GM12878 (cell line): ENCODE results near the gene RAP1A. TPM values are rescaled to one million over a fixed set of nuclear protein-coding genes. Genes with fewer than 3 reads are reported as not detected.

Source experiments
- ATAC-seq: fragments of 200-7000 bp; cut with Tn5 transposase; 3 replicates; pipeline ENCODE4 v1.9.1; 2020; ENCODE audit warnings: mild to moderate bottlenecking, moderate library complexity
- BruUV-seq: library from RNA; stranded (reverse); fragments of 400-500 nt; replicated peaks from 2 replicates; lab custom pipeline; 2021; lab: Mats Ljungman, UMichigan
- CTCF ChIA-PET: fragments of 300-600 bp; sonication (Branson Sonifier 250); formaldehyde crosslinking; extraction: SDS; loops from one replicate; lab custom pipeline; 2021; ENCODE audit warnings: inconsistent platforms; lab: Yijun Ruan, JAX
- POLR2A ChIA-PET: fragments of 350-600 bp; formaldehyde crosslinking; extraction: SDS; loops from one replicate; lab custom pipeline; 2021; ENCODE audit warnings: inconsistent platforms; lab: Charles Lee
- RAD21 ChIA-PET: fragments of 300-600 bp; sonication (Branson Sonifier 250); formaldehyde crosslinking; loops from one replicate; lab custom pipeline; 2023; ENCODE audit warnings: antibody characterized with exemption; ENCODE audit not compliant: unreplicated experiment; lab: Charles Lee
- SMC1A ChIA-PET: fragments of 300-600 bp; sonication (Branson Sonifier 250); formaldehyde crosslinking; loops from one replicate; lab custom pipeline; 2023; ENCODE audit not compliant: unreplicated experiment, uncharacterized antibody; lab: Charles Lee
- DNase-seq: peaks from one replicate; pipeline ENCODE4 v3.0.0-alpha.2; 2011; ENCODE audit warnings: low read depth, low spot score
- FAIRE-seq: peaks from 3 replicates; lab custom pipeline; 2011; peaks lifted over from hg19 to GRCh38; lab: Jason Lieb, UNC
- H2AFZ ChIP-seq: 2 replicates; pipeline ENCODE4 v1.6.0; 2011; ENCODE audit warnings: low read depth, low read length, control low read depth; ENCODE audit not compliant: control insufficient read depth
- H3K27ac ChIP-seq: 2 replicates; pipeline ENCODE4 v1.5.1; 2011; ENCODE audit warnings: control low read depth; ENCODE audit not compliant: control insufficient read depth, insufficient read depth
- H3K27me3 ChIP-seq, 2 experiments: replicated peaks in 1 of 2; 2 replicates each; pipeline versions ENCODE4 v1.6.0 to v1.6.1; 2011; ENCODE audit warnings: low read length in 1 of 2; ENCODE audit not compliant: control insufficient read depth in 2 of 2, insufficient read depth in 2 of 2
- H3K36me3 ChIP-seq, 2 experiments: 2 replicates each; pipeline ENCODE4 v1.5.1; 2011; ENCODE audit warnings: low read length in 1 of 2; ENCODE audit not compliant: control insufficient read depth in 2 of 2, insufficient read depth in 2 of 2
- H3K4me1 ChIP-seq: 2 replicates; pipeline ENCODE4 v1.6.1; 2011; ENCODE audit warnings: mild to moderate bottlenecking, low read length, moderate library complexity, mixed read lengths; ENCODE audit not compliant: control insufficient read depth, insufficient read depth
- H3K4me2 ChIP-seq: 2 replicates; pipeline ENCODE4 v1.6.0; 2011; ENCODE audit warnings: control low read depth; ENCODE audit not compliant: control insufficient read depth, insufficient read depth
- H3K4me3 ChIP-seq: fragments of 200-600 bp; sonication (generic); 2 replicates; pipeline ENCODE4 v1.5.1; 2016
- H3K79me2 ChIP-seq: 2 replicates; pipeline ENCODE4 v1.6.0; 2011; ENCODE audit warnings: low read length; ENCODE audit not compliant: control insufficient read depth, insufficient read depth
- H3K9ac ChIP-seq: 2 replicates; pipeline ENCODE4 v1.8.0; 2011; ENCODE audit warnings: low read length, control low read depth, mixed read lengths; ENCODE audit not compliant: control insufficient read depth, insufficient read depth
- H3K9me3 ChIP-seq: replicated peaks from 3 replicates; pipeline ENCODE4 v1.5.1; 2011; ENCODE audit warnings: mild to moderate bottlenecking, low read length; ENCODE audit not compliant: control insufficient read depth, insufficient read depth
- H4K20me1 ChIP-seq: 2 replicates; pipeline ENCODE4 v1.6.0; 2011; ENCODE audit not compliant: control insufficient read depth, insufficient read depth
- BMI1 ChIP-seq: fragments of 450-650 bp; IDR thresholded peaks from 2 replicates; pipeline ENCODE4 v1.6.1; 2016; ENCODE audit warnings: mild to moderate bottlenecking, moderate library complexity, borderline replicate concordance
- CEBPB ChIP-seq, 2 experiments: fragments of 150-350 bp in 1 of 2; IDR thresholded peaks; 2 replicates each; pipeline ENCODE4 v1.6.1; 2012 to 2014; ENCODE audit warnings: low read depth in 2 of 2, low read length in 2 of 2, borderline replicate concordance in 1 of 2, inconsistent platforms in 1 of 2
- CHD1 ChIP-seq: IDR thresholded peaks from 2 replicates; pipeline ENCODE4 v1.6.1; 2012; ENCODE audit warnings: low read depth, low read length, improper control_type of control experiment
- CREB1 ChIP-seq: IDR thresholded peaks from 2 replicates; pipeline ENCODE4 v1.6.1; 2012; ENCODE audit warnings: low read depth, mild to moderate bottlenecking, inconsistent platforms
- CREM ChIP-seq: IDR thresholded peaks from 2 replicates; pipeline ENCODE4 v1.6.1; 2014; ENCODE audit warnings: antibody characterized with exemption, low read depth
- EZH2 ChIP-seq: IDR thresholded peaks from 2 replicates; pipeline ENCODE4 v1.6.1; 2012; ENCODE audit warnings: low read depth, mild to moderate bottlenecking, control low read depth, inconsistent platforms, low read length, borderline replicate concordance; ENCODE audit not compliant: control insufficient read depth
- JUNB ChIP-seq: IDR thresholded peaks from 2 replicates; pipeline ENCODE4 v1.6.1; 2016; ENCODE audit warnings: antibody characterized with exemption, mild to moderate bottlenecking
- MEF2A ChIP-seq: IDR thresholded peaks from 2 replicates; pipeline ENCODE4 v1.6.1; 2011; ENCODE audit warnings: low read depth, mild to moderate bottlenecking, low read length, moderate library complexity; ENCODE audit not compliant: insufficient read depth
- SMARCA5 ChIP-seq: fragments of 450-650 bp; IDR thresholded peaks from 2 replicates; pipeline ENCODE4 v1.6.1; 2017; ENCODE audit warnings: mild to moderate bottlenecking
- SRF ChIP-seq, 2 experiments: IDR thresholded peaks; 2 replicates each; pipeline ENCODE4 v1.6.1; 2011; ENCODE audit warnings: low read depth in 2 of 2, low read length in 2 of 2, mild to moderate bottlenecking in 1 of 2, moderate library complexity in 1 of 2
- ZNF217 ChIP-seq: fragments of 450-650 bp; IDR thresholded peaks from 2 replicates; pipeline ENCODE4 v1.6.1; 2017; ENCODE audit warnings: antibody characterized with exemption, mild to moderate bottlenecking
- ZNF384 ChIP-seq: IDR thresholded peaks from 2 replicates; pipeline ENCODE4 v1.6.1; 2012; ENCODE audit warnings: low read depth, mild to moderate bottlenecking, low read length, improper control_type of control experiment, borderline replicate concordance
- WGBS: methylation state at CpG from one replicate; pipeline ENCODE4 v1.1.6; 2016; ENCODE audit warnings: low lambda C conversion rate; ENCODE audit not compliant: insufficient replicate concordance, insufficient coverage; ENCODE audit errors: missing lambda C conversion rate; 5-methylcytosine and 5-hydroxymethylcytosine counted together
- in situ Hi-C: fragments of 300-500 bp; cut with MboI; formaldehyde crosslinking; loops from 9 replicates; pipeline ENCODE4 v1.14.3; 2018; ENCODE audit warnings: mixed read lengths
- intact Hi-C: fragments of 100-400 bp; cut with micrococcal nuclease; formaldehyde crosslinking; loops from one replicate; pipeline ENCODE4 v1.14.2; 2022; ENCODE audit not compliant: unreplicated experiment
- polyA plus RNA-seq, 11 experiments: library from polyadenylated mRNA; depleted of rRNA in 4 of 11; unstranded in 6 of 11; stranded (reverse) in 5 of 11; fragments of >200 nt; fragmentation: Nextera tagmentation in 4 of 11; fragmentation: Illumina TruSeq in 1 of 11; extraction: Ambion mirVana in 4 of 11; extraction: Trizol in 1 of 11; gene quantifications; 1 replicate in 1 of 11; 2 replicates in 10 of 11; pipeline versions ENCODE4 v1.2.1 to v1.2.3, GENCODE V29; 2011 to 2016; ENCODE audit warnings: inconsistent platforms in 2 of 11, missing spikeins in 2 of 11, low read depth in 1 of 11
- total RNA-seq, 4 experiments: library from RNA; depleted of rRNA in 3 of 4; stranded (reverse); fragments of >200 nt in 3 of 4; fragmentation: Illumina TruSeq in 1 of 4; extraction: Trizol in 1 of 4; gene quantifications; 2 replicates each; pipeline versions ENCODE4 v1.2.1 to v1.2.3, GENCODE V29; 2013 to 2021

The RAP1A gene
- total and polyA plus RNA-seq, 10 of the 15 experiments (the other 5 are each of a cell fraction or from before 2014, with no cell fraction given), result 38.4 to 213 (median 86.0) TPM

DNA sequence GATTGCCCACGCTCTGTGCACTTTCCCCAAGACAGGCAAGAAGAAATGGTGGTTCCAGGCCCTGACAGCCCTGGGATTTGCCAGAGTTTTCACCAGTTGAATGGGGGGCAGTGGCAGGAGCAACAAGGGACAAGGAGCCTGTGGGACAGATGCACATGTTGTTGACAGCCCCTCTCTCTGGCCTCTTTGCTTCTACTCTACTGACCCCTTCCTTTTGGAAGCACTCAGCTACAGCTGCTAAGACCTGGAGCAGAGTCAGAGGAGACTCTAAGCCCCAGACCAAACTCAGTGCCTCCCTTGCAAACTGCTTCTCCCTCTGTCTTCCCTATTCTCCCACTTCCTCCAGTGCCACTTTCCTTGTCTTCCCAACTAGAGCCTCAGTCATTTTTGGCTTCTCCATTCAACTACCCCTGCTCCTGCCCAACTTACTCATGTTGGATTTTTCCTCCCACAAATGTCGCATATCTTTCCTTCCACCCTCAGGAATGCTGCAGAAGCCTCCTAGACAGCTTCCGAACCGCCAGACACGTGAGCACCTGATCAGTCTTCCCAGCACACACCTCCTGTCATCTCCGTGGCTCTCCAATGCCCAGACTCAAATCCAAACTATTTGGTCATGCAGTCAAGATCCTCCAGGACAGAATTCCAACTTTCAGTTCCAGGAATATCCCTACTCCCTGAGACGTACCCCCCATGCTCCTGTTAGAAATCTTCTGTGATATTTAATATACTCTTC is 110.5 kb downstream of the RAP1A start:
- ATAC-seq (no peak), DNase-seq (no peak), FAIRE-seq (no peak)
- H3K27ac ChIP-seq, result no peak overlapping the region
- no peaks in the 10 kb centered on the region for H3K79me2 ChIP-seq
- no peaks in the 10 kb centered on the region for H3K36me3 ChIP-seq
- no peaks in the 10 kb centered on the region; the same call in 1 of the 2 replicates for H4K20me1 ChIP-seq
- intact Hi-C loops (no loop called here), in situ Hi-C loops (no loop called here)
- no peaks in the 10 kb centered on the region for H3K27me3 ChIP-seq
- H3K4me3 ChIP-seq, result no peak overlapping the region
- RAD21 ChIA-PET, result no interaction called here
- WGBS, result 74% methylated on average over 7 of the region's 7 CpGs
- POLR2A ChIA-PET, result no interaction called here
- CTCF ChIA-PET, result interaction anchor here (2.1 kb wide), 1 partner anchor 14 kb away, joined by 6 read pairs; no protein-coding TSS in a partner anchor
- SMC1A ChIA-PET, result no interaction called here
- no peak for TF ChIP-seq CREB1
- no peak for TF ChIP-seq MEF2A
- no peak for TF ChIP-seq CREM
- no peak for TF ChIP-seq JUNB
- TF ChIP-seq CEBPB (IDR thresholded peaks at IDR 0.05; ENCODE audit: borderline replicate concordance in 1 of 2, low read depth in 2 of 2, low read length in 2 of 2), result no peak
- no peak for TF ChIP-seq SRF (IDR thresholded peaks at IDR 0.05; ENCODE audit: low read depth in 2 of 2, low read length in 2 of 2)
- TF ChIP-seq BMI1, result no peak
- H3K9ac ChIP-seq, result no peak overlapping the region
- no TSS peak for BruUV-seq
- H2AFZ ChIP-seq, result no peak overlapping the region
- no peak overlapping the region for H3K4me2 ChIP-seq
- no peaks in the 10 kb centered on the region for H3K4me1 ChIP-seq
- no peaks in the 10 kb centered on the region for H3K9me3 ChIP-seq

DNA sequence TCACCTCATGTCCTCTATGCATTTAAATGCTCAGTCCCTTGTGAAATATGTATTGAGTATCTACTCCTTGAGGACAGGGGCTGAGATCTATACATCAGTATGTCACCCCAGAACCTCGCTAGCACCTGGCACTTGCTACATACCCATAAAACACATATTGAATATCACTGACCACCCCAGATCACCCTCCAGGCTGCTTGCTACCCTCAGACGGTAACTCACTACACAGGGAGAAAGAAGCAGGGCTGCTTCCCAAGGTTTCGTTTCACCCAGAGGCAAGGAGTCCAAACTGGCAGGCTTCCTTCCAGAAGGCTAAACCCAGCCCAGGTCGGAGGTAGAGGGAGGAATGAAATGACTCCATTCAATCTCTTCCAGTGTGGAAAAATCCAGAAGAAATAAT is 111.1 kb downstream of the RAP1A start:
- H3K9ac ChIP-seq, result no peak overlapping the region
- no peak for ATAC-seq
- H4K20me1 ChIP-seq, result no peaks in the 10 kb centered on the region; the same call in 1 of the 2 replicates
- no peak for DNase-seq
- POLR2A ChIA-PET, result no interaction called here
- intact Hi-C loops, result no loop called here
- BruUV-seq, result no TSS peak
- H3K36me3 ChIP-seq, result no peaks in the 10 kb centered on the region
- no peaks in the 10 kb centered on the region for H3K4me1 ChIP-seq
- no peak overlapping the region for H3K4me3 ChIP-seq
- no peaks in the 10 kb centered on the region for H3K9me3 ChIP-seq
- SMC1A ChIA-PET, result no interaction called here
- CTCF ChIA-PET, result interaction anchor here (1.6 to 1.8 kb wide), 2 partner anchors 16 kb away, joined by 4 to 5 read pairs; no protein-coding TSS in a partner anchor
- H3K27me3 ChIP-seq, result no peaks in the 10 kb centered on the region
- H3K27ac ChIP-seq, result no peak overlapping the region
- in situ Hi-C loops, result no loop called here
- 46% methylated on average over 4 of the region's 4 CpGs for WGBS
- TF ChIP-seq ZNF384, result no peak
- no peak for TF ChIP-seq SMARCA5
- TF ChIP-seq ZNF217, result no peak
- TF ChIP-seq EZH2, result no peak
- no peak for TF ChIP-seq CHD1
- TF ChIP-seq, all 136 proteins: peak for 0
- RAD21 ChIA-PET, result no interaction called here
- FAIRE-seq, result no peak
- Histone ChIP-seq H2AFZ (no peak overlapping the region), H3K4me2 (no peak overlapping the region), H3K79me2 (no peaks in the 10 kb centered on the region)
